ENCODE data around the gene MYMK. TPM values are rescaled to one million over a fixed set of nuclear protein-coding genes. Genes with fewer than 3 reads are reported as not detected.

MYMK gene
- not detected for total RNA-seq
- polyA plus RNA-seq, result not detected

- Histone ChIP-seq H3K9me3 (no peaks in the 10 kb centered on the region), H3K4me3 (no peak within 1 kb of the TSS), H3K27me3 (no peaks in the 10 kb centered on the region), H3K27ac (no peak within 1 kb of the TSS), H3K4me1 (peaks cover 0 to 34% (median 28%) of the 10 kb centered on the region in 4 donors), H3K36me3 (no peaks in the 10 kb centered on the region)
- intact Hi-C loops (cut with DNase I), result no loop called here
- no peak for DNase-seq
- 93 to 94% methylated on average over 17 of the region's 17 CpGs for WGBS, 2 donors
- no peak for TF ChIP-seq EP300 (IDR thresholded peaks at IDR 0.05)
- TF ChIP-seq POLR2AphosphoS5 (IDR thresholded peaks at IDR 0.05), result no peak
- TF ChIP-seq CTCF (IDR thresholded peaks at IDR 0.05), result no peak
- TF ChIP-seq POLR2A (IDR thresholded peaks at IDR 0.05), result no peak
These were observed at the start of gene MYMK for GRCh38 chr9:133524679-133525228. TSS of gene MYMK (minus strand) at chr9:133524959. CDS start at chr9:133524844, 115 bp downstream.

GRCh38 chr9:133573791-133574515, 49.2 kb upstream of the MYMK start:
- H3K4me3 ChIP-seq, result no peak overlapping the region
- H3K4me1 ChIP-seq, result peaks cover 0 to 41% (median 35%) of the 10 kb centered on the region in 4 donors
- no peaks in the 10 kb centered on the region for H3K9me3 ChIP-seq
- H3K36me3 ChIP-seq, result no peaks in the 10 kb centered on the region
- H3K27ac ChIP-seq, result no peak overlapping the region
- H3K27me3 ChIP-seq, result peaks cover 0 to 21% (median 0%) of the 10 kb centered on the region in 3 donors
- no peak for TF ChIP-seq POLR2A (IDR thresholded peaks at IDR 0.05)
- TF ChIP-seq POLR2AphosphoS5 (IDR thresholded peaks at IDR 0.05), result no peak
- TF ChIP-seq EP300 (IDR thresholded peaks at IDR 0.05), result no peak
- no peak for TF ChIP-seq CTCF (IDR thresholded peaks at IDR 0.05)
- no peak for DNase-seq
- WGBS, 2 donors, result 85 to 91% methylated on average over 21 of the region's 21 CpGs
- intact Hi-C loops (cut with DNase I), result no loop called here

GRCh38 chr9:133572821-133573361, 48.1 kb upstream of the MYMK start:
- H3K27ac ChIP-seq, result peak overlapping the region in 3 of 4 donors; percentile 70 to 73 (median 71)
- H3K27me3 ChIP-seq, result peaks cover 0 to 13% (median 0%) of the 10 kb centered on the region in 3 donors
- no peaks in the 10 kb centered on the region for H3K36me3 ChIP-seq
- H3K4me1 ChIP-seq, result peaks cover 0 to 41% (median 35%) of the 10 kb centered on the region in 4 donors
- 55 to 68% methylated on average over 15 of the region's 15 CpGs for WGBS, 2 donors
- peak overlapping the region in 1 of 4 donors; percentile 9 for H3K4me3 ChIP-seq
- peak; percentile 93 for DNase-seq
- intact Hi-C loops (cut with DNase I), result no loop called here
- H3K9me3 ChIP-seq, result no peaks in the 10 kb centered on the region
- no peak for TF ChIP-seq CTCF (IDR thresholded peaks at IDR 0.05)
- no peak for TF ChIP-seq POLR2A (IDR thresholded peaks at IDR 0.05)
- TF ChIP-seq EP300 (IDR thresholded peaks at IDR 0.05), result no peak
- no peak for TF ChIP-seq POLR2AphosphoS5 (IDR thresholded peaks at IDR 0.05)

GRCh38 chr9:133571896-133572595, 47.3 kb upstream of the MYMK start:
- no peaks in the 10 kb centered on the region for H3K9me3 ChIP-seq
- WGBS, 2 donors, result 83 to 86% methylated on average over 20 of the region's 20 CpGs
- H3K36me3 ChIP-seq, result no peaks in the 10 kb centered on the region
- intact Hi-C loops (cut with DNase I), result no loop called here
- peaks cover 0 to 40% (median 33%) of the 10 kb centered on the region in 4 donors for H3K4me1 ChIP-seq
- peak overlapping the region in 3 of 4 donors; percentile 70 to 73 (median 71) for H3K27ac ChIP-seq
- no peak for DNase-seq
- TF ChIP-seq EP300 (IDR thresholded peaks at IDR 0.05) (no peak), CTCF (IDR thresholded peaks at IDR 0.05) (no peak), POLR2AphosphoS5 (IDR thresholded peaks at IDR 0.05) (no peak), POLR2A (IDR thresholded peaks at IDR 0.05) (no peak)
- peaks cover 0 to 12% (median 0%) of the 10 kb centered on the region in 3 donors for H3K27me3 ChIP-seq
- peak overlapping the region in 1 of 4 donors; percentile 9 for H3K4me3 ChIP-seq

Data from sigmoid colon (tissue), 7 donors.